GM18861 (cell line): ENCODE data around the gene PEX10.

ENCODE experiments used
- ATAC-seq: cut with Tn5 transposase; IDR thresholded peaks from one replicate; pipeline ENCODE4 v1.9.1; 2021; ENCODE audit not compliant: unreplicated experiment

Gene PEX10

GRCh38 chr1:2376261-2376741 lies 36.1 kb downstream of the PEX10 start:
- no peak for ATAC-seq

GRCh38 chr1:2375923-2376260 lies 36.5 kb downstream of the PEX10 start:
- no peak for ATAC-seq

DNA sequence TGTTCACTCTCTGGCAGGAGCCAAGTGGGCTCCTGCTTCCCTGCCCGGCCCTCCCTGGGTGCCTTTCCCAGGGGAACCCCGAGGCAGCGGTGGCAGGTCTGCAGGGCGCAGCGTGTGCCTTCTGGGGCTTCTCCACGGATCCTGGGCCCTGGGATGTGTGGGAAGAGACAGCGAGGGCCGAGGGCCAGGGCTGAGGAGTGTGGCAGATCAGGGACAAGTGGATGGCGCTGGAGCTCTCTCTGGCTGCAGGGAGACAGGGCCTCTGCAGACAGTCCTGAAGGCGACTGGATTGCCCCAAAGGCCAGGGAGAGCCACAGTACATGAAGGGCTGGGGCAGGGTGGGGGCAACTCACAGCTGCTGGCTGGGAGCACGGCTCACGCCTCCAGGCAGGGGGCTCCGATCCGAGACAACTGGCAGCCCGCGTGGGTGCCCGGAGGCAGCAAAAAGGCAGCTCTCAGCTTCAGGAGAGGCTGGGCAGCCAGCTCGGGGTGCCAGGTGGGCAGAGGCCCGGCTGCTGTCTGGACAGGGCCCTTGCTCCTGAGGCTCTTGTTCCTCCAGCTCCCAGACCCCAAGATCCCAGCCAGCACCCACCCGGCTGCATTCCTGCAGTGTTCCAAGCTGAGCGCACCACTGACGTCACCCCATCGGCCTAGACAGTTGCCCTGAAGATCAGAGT lies 37.0 kb downstream of the PEX10 start:
- no peak for ATAC-seq

GRCh38 chr1:2374252-2375155 lies 37.9 kb downstream of the PEX10 start:
- ATAC-seq = no peak

- ATAC-seq = no peak
Measured at GRCh38 chr1:2373551-2374251, 38.7 kb downstream of the PEX10 start.

DNA sequence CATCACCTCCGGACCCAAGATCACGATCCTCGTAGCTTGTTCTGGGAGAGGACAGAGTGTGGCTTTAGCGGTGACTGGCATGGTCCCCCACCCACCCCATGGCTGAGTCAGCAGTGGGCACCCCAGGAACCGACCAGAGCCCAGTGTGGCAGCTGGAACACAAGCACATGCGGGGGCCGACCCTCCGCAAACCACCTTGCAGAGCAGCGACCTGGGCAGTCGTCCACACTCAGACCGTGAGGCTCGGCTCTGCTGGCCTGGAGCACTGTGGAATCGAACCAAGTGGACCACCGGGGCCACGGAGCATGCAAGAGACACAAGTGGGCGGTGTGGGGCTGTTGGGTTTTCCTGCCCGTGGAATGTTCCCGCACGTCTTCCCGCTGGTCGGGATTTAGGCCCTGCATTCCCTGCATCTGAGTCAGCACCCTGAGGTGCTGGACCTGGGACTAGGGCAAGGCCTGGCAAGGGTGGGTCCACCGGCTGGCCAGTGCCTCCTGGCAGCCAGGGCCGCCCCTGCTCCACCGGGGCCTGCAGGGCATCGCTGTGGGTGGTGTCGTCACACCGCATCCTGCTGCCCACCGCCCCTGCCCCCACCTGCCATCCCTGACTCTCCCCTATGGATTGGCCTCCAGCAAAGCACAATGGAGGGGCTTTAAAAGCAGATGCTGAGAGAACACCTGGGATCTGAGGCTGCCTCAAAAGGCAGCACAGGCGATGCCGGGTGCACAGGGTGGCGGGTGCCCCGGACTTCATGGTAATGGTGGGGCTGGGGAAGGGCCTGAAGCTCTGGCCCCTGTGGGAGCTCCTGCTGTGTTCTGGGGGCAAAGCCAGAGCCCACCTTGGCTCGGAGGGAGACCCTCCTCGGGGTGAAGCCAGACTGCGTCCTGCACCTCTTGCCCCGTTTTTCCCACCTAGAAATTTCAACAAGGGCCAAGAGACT lies 39.5 kb downstream of the PEX10 start:
- ATAC-seq = no peak

GRCh38 chr1:2368053-2368744 lies 44.2 kb downstream of the PEX10 start:
- ATAC-seq = no peak

GRCh38 chr1:2363847-2364513 lies 48.4 kb downstream of the PEX10 start:
- ATAC-seq = no peak

DNA sequence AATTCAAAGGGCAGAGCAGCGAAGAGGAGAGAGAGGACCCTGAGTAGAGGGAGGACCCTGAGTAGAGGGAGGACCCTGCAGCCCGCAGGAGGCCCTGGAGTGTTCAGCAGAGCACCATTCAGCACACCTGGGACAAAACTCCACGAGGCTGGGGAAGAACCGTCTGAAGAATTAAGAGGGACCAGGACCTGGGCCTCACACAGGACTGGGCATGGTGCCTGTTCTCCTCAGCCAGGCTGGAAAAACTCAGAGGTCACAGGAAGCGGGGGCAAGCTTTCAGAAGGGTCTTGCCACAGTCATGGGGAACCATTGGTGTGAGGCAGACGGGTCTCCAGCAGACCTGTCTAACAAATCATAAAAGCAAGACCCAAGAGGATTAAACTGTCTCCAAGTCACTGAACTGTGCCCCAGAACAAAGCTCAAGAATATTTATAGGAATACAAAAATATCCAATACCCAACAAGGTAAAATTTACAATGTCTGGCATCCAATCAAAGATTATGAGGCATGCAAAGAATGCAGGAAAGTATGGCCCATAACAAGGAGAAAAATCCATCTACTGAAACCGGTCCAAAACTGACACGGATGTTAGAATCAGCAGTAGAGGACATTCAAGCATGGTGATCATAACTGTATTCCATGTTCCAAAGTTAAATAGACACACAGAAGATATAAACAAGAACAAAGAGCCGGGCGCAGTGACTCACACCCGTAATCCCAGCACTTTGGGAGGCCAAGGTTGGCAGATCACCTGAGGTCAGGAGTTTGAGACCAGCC lies 51.6 kb downstream of the PEX10 start:
- no peak for ATAC-seq

- ATAC-seq = no peak
Measured at GRCh38 chr1:2358651-2359640, 53.4 kb downstream of the PEX10 start.

DNA sequence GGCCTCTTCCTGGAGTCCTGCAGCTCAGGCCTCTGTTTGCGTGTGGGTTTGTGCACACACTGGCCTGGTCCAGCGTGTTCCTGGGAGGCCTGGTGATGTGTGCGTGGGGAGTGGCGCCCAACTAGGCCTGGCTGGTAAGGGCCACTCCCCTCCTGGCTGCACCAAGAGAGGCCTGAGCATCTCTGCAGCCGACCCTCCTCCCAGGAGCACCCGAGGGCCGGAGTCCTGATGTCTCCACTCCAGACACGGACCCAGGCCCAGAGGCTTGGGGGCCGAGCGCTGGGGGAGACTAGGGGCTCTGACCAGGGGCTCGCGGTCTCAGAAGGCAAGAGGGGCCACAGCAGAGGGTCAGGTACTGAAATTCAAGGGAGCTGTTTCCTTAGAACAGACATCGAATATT lies 54.3 kb downstream of the PEX10 start:
- no peak for ATAC-seq

- ATAC-seq = no peak
Measured at GRCh38 chr1:2356911-2357845, 55.2 kb downstream of the PEX10 start.

DNA sequence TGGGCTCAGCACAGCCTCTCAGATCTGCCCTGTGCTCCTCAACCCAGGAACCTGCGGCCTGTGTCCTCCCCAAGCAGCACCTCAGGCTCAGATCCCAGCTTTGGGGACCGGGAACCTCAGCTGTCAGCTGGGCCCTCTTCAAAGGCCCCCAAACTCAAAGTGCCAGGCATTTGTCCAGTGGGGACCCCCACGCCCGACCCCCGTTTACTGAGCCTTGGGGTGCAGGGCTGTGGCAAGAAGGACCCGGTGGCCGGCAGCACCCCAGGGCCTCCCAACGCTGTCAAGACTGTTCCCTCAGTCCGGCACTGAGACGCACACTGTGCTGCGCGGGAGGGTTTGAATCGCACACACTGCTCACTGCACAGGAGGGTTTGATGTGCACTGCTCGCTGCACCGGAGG lies 56.0 kb downstream of the PEX10 start:
- no peak for ATAC-seq

GRCh38 chr1:2355373-2356261 lies 56.7 kb downstream of the PEX10 start:
- ATAC-seq = no peak
